Medulla oblongata (tissue), 1 donor: ENCODE results near the gene BLOC1S6.
"Not testable (repeated sequence)": the region's sequence is repeated elsewhere in the genome, so short reads cannot be mapped to it uniquely, and the experiment has no call there.

ENCODE experiments used
- DNase-seq: peaks from one replicate; pipeline ENCODE4 v3.0.0-alpha.2; 2015; ENCODE audit errors: extremely low spot score

The BLOC1S6 gene

DNA sequence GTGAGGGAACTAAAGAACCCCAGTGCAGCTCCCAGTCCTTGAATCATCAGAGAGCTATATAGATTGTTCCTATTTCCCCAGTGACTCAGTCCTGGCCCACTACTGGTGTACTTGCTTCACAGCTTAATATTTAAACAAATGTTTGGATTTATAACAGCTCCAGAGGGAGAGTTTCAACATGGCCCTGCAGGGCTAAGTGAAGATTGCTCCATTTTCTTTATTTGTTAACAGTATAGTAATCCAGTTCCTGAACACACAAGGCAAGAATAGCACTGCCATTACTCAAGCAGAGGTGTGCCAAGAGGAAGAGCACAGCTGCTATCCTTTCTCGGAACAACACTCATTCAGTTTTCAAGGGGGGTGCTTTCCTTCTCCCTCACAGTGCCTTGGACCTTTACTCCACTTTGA is 54.2 kb downstream of the BLOC1S6 start:
- DNase-seq: no peak

DNA sequence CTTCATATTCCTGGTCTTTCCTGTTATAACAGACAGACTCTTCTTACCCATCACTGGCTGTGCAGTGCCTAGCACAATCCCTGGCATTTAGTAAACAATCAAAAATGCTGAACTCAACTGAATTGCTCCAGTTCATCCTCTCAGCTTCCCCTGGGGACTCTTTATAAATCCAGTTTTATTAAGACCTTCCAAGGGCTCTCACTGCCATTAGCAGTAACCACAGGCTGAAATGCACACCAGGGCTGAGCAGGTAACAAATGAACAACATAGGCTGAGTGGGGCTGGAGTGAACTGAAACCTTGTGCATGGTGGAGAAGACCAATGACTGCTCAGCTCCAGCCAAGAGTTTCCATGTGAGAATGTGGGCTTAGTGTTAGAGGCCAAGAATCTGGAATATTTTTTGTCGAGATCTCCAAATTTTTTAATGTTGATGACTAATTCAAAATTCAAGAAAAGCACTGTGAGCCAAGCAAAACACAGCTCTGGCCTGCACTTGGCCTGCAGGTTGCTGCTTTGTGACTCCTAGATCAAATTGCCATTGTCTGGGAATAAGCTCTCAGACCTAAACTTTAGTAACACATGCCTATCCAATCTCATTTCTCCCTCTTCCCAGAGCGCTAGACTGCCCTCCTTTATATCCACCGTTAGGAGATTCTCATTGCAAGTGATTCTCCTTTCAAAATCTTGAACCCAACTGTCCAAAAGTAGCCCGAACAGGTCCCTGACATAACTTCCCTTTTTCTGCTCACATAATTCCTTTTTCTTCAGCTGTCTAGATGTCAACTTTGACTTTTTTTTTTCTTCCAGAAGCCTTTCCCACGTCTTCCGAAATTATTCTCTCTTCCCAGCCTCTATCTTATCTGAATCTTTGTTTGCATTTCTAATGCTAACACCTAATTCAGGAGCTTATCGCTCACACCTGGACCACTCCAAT is 55.1 kb downstream of the BLOC1S6 start:
- no peak for DNase-seq

DNA sequence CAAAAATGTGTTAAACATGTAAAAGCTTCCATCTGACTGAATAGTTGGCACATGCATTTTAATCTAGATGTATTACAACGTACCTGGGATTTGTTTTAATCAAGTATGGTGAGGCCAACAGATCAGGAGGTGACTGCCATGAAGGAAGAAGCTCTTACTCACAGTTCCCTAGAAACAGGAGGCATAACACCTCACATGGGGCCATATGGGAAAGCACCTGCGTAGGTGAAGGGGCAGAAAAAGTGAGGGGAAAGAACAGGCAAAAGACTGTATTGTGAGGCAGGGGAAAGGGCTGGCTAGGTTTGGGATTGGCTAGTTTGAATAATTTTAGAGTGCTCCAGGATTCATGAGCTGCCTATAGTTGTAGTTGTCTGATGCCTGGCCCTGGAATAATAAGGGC is 57.3 kb downstream of the BLOC1S6 start:
- DNase-seq: no peak

DNA sequence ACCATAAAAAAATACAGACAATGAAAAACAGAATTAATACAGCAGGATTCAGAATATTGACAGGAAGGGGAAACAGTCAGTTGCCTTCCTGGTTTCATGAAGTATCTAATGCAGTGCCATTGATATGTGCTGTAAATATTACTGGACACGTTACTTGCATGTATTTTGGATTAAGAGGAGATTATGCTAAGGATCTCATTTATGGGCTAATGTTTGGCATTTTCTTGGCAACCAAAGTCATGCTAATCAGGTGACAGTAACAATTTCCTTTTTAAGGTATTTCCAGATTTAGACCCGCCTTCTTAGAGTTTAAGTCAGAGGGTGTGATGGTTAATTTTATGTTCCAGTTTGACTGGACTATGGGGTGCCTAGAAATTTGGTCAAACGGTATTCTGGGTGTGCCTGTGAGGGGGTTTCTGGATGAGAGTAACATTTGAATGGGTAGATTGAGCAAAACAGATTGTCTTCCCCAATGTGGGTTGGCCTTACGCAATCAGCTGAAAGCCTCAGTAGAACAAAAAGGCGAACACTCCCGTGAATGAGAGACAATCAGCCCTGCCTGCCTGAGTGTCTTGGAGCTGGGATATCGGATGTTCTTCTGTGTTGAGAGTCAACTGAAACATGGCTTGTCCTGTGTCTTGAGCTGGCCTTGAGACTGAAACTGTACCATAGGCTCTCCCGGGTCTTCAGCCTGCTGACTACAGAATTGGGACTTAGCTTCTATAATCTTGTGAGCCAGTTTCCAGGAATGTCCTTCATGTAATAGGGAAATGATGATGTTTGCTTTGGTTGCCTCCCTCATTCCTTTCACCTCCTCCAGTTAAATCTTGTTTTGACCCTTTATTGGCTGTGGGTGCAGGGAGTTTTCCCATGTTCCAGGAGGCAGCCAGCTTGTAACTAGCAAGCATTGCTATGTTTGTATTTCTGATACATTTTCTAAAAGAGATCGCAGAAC is 58.1 kb downstream of the BLOC1S6 start:
- DNase-seq: no peak

DNA sequence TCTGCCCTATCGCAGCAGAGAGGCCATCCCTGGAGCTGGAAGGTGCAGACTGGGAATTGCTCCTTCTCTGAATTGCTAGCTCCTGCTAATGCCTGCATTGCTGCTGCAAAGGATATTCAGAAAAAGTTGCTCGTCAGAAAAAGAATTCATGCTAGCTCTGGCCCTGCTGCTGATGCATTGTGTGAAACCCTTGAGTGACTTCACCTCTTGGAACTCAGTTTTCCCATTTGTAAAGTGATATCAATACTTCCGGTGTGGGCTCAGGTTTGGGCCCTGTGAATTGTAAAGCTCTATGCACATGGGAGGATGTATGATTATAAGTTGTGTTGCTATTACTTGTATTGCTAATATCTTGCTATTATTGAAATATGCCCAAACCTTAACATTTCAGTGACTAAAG is 59.0 kb downstream of the BLOC1S6 start:
- no peak for DNase-seq

DNA sequence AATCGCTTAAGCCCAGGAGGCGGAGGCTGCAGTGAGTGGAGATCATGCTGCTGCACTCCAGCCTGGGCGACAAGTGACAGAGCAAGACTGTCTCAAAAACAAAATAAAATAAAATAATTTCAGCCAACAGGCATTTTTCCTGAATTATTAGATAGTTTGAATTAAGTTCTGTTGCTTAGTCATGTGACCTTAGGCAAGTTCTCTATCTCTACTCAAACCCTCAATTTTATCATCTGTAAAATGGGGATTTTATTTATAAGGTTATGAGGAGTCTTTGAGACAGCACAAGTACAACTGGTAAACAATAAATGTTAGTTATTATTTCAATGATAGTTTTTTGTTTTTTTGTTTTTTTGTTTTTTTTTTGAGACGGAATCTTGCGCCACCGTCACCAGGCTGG is 60.6 kb downstream of the BLOC1S6 start:
- no peak for DNase-seq

DNA sequence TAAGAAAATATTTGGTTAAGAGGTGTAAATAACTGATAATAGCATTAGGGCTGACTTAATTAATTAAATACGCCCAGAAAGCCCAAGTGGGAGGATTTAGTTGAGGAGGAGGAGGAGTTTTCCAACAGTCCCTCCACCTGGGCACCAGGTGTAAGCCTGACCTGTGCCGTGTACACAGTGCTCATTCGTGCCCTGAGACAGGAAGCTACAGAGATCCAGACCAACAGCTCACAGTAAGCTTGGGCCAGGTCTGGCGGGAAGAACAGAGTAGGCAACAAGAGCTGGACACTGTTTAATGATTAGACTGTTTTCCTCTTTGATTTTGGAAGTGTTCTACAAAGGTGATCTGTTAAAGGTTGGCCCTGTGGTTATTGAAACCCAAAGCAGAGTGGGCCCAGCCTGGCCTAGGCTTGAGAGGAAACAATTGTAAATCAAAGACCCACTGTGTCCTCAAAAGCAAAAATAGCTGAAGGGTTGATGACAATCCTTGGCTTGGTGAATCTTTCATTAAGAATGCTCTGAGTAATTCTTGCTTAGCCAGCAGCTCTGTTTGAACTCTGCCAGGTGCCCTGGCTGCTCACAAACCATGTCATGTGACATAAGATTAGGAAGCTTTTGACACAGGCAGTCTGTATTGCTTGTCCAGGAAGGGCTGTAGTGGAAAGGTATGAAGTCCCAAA is 61.5 kb downstream of the BLOC1S6 start:
- no peak for DNase-seq

DNA sequence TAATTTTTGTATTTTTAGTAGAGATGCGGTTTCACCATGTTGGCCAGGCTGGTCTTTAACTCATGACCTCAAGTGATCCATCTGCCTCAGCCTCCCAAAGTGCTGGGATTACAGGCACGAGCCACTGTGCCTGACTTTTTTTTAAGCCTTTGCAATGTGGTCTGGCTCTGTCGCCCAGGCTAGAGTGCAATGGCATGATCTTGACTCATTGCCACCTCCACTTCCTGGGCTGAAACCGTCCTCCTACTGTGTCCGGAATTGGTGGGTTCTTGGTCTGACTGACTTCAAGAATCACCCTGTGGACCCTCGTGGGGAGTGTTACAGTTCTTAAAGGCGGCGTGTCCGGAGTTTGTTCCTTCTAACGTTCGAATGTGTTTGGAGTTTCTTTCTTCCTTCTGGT is 62.8 kb downstream of the BLOC1S6 start:
- not testable (repeated sequence) for DNase-seq

DNA sequence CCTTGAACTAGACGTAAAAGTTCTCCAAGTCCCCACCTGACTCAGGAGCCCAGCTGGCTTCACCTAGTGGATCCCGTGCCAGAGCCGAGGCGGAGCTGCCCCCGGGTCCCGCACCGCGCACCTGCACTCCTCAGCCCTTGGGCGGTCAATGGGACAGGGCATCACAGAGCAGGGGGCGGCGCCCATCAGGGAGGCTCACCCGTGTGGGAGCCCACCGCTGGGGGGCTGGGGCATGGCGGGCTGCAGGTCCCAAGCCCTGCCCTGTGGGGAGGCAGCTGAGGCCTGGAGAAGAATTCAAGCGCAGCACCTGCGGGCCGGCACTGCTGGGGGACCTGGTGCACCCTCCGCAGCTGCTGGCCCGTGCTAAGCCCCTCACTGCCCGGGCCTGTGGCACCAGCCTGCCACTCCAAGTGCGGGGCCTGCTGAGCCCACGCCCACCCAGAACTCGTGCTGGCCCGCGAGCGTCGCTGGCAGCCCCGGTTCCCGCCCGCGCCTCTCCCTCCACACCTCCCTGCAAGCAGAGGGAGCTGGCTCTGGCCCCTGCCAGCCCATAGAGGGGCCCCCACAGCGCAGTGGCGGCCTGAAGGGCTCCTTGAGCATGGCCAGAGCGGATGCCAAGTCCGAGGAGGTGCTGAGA is 63.8 kb downstream of the BLOC1S6 start:
- DNase-seq: no peak

DNA sequence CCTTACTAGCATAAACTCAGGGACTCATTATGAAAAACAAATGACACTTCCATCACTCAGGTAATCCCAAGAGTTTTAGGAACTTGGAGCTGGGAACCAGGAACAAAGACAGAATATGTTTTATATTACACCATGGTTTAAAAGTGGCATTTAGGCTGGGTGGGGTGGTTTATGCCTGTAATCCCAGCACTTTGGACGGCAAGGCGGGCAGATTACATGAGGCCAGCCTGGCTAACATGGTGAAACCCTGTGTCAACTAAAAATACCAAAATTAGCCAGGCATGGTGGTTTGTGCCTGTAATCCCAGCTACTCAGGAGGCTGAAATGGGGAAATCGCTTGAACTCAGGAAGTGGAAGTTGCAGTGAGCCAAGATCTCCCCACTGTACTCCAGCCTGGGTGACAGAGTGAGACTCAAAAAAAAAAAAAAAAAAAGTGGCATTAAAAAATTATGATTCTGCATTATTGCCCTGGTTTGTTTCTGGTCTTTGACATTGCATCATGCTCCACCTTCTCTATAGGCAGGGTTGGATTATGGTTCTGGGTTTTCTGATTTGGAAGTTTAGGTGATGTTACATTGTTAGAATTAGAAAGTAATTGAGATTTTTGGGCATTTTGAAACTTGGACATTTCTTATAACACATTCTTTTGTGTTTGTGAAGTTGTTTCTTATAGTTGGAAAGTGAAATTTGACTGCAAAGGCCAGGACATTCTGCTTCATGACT is 66.7 kb downstream of the BLOC1S6 start:
- peak; percentile 25 for DNase-seq

DNA sequence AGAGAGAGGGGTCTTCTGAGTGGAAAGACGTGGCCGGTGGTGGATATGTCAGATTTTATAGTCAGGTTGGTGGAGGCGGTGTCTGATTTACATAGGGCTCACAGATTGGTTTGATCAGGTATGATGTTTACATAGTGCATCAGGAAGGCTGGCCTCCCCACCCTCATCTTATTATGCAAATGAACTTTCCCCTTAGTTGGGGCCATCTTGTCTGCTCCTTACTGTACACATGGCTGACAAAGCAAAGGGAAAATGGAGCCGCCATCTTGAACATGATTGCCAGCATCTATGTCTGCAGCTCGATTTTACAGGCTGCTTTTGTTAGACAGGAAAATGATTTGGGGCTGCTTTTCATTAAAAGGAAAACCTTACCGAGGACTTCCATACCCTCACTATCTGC is 67.6 kb downstream of the BLOC1S6 start:
- DNase-seq: no peak

DNA sequence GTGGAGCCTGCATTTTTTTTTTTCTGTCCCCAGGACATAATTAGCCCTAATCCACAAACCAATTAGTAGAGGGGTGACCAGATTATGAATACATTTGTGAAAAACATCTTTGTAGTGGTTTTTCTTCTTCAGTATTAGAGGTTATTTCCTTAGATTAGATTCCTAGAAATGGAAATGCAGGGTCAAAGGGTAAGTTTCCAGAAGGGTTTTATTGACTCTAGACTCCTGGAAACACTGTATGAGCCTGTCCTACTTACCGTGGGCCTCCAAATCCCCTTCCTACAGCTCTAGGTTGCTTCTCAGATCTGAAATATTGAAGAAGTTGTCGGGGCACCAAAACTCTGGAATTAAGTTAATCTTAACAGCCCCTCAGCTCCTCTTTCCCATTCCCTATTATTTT is 70.1 kb downstream of the BLOC1S6 start:
- no peak for DNase-seq

DNA sequence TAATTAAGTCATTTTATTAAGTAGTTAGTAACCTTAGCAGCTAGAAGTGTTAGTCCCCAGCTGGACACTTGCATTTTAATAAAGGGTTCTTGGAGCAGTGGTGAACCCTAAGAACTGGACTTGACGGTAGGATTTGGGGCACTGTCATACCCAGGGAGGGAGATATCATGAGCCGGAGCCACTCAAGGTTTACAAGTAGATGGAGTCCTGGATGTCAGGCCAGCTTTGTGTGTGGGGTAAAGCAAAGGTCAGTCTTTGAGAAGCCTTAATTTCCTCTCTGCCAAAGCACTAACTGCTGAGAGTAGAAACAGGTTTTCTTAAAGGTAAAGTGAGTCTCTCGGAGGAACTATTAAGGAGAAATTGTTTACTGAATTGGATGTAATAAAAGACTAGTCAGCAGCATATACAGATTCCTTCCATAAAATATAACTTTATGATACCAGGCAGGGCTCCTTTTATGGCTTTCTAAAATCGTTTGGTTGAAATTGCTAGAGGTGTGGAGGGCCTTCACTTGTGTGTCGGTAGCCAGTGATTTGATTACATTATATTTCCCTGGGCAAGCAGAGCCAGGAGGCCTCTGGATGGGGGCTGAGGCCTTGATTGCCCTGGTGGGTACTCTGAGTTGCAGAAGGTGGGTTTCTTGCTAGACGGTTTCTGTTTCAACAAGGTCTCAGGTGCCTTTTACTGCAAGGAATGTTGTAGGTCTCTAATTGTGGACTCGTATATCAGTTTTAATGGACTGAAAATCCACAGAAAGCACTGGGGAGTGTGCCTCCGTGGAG is 70.8 kb downstream of the BLOC1S6 start:
- no peak for DNase-seq
